Calu3 (cell line): Measurements from ENCODE around the gene RNF44. TPM values are rescaled to one million over a fixed set of nuclear protein-coding genes. Genes with fewer than 3 reads are reported as not detected.
"Not testable (repeated sequence)": the region's sequence is repeated elsewhere in the genome, so short reads cannot be mapped to it uniquely, and the experiment has no call there.

Source experiments
- BruUV-seq: library from RNA; stranded (reverse); fragments of 400-500 nt; replicated peaks from 2 replicates; lab custom pipeline; 2021; lab: Mats Ljungman, UMichigan
- CTCF ChIA-PET: fragments of 300-600 bp; sonication (Branson Sonifier 250); formaldehyde crosslinking; loops from one replicate; lab custom pipeline; 2022; ENCODE audit warnings: antibody characterized with exemption; lab: Charles Lee
- DNase-seq: peaks from one replicate; pipeline ENCODE4 v3.0.0; 2022
- H3K27ac Mint-ChIP-seq: one replicate; pipeline ENCODE4 v1.8.0; 2022; ENCODE audit warnings: mixed read lengths; ENCODE audit not compliant: unreplicated experiment
- H3K27me3 Mint-ChIP-seq: one replicate; pipeline ENCODE4 v1.8.0; 2022; ENCODE audit warnings: mixed read lengths; ENCODE audit not compliant: unreplicated experiment
- H3K36me3 Mint-ChIP-seq: one replicate; pipeline ENCODE4 v1.8.0; 2022; ENCODE audit warnings: mild to moderate bottlenecking, moderate library complexity, mixed read lengths; ENCODE audit not compliant: insufficient read depth, unreplicated experiment
- H3K4me1 Mint-ChIP-seq: one replicate; pipeline ENCODE4 v1.8.0; 2022; ENCODE audit warnings: mild to moderate bottlenecking, low read depth, mixed read lengths; ENCODE audit not compliant: unreplicated experiment
- H3K4me3 Mint-ChIP-seq: one replicate; pipeline ENCODE4 v1.8.0; 2022; ENCODE audit warnings: mild to moderate bottlenecking, low read depth, moderate library complexity, mixed read lengths; ENCODE audit not compliant: unreplicated experiment
- H3K9me3 Mint-ChIP-seq: one replicate; pipeline ENCODE4 v1.8.0; 2022; ENCODE audit warnings: low read depth, mixed read lengths; ENCODE audit not compliant: unreplicated experiment
- CTCF ChIP-seq: fragments of 200-600 bp; IDR thresholded peaks from one replicate; pipeline ENCODE4 v1.8.0; 2022; ENCODE audit warnings: antibody characterized with exemption; ENCODE audit not compliant: unreplicated experiment
- intact Hi-C: fragments of 100-400 bp; cut with micrococcal nuclease; formaldehyde crosslinking; loops from one replicate; pipeline ENCODE4 v1.10.0; 2022; ENCODE audit not compliant: unreplicated experiment
- total RNA-seq: library from RNA; stranded (reverse); gene quantifications from 2 replicates; pipeline ENCODE4 v1.2.3, GENCODE V29; 2022

The RNF44 gene
- total RNA-seq, 1 experiment from 2014 or later = 82.3 TPM

DNA sequence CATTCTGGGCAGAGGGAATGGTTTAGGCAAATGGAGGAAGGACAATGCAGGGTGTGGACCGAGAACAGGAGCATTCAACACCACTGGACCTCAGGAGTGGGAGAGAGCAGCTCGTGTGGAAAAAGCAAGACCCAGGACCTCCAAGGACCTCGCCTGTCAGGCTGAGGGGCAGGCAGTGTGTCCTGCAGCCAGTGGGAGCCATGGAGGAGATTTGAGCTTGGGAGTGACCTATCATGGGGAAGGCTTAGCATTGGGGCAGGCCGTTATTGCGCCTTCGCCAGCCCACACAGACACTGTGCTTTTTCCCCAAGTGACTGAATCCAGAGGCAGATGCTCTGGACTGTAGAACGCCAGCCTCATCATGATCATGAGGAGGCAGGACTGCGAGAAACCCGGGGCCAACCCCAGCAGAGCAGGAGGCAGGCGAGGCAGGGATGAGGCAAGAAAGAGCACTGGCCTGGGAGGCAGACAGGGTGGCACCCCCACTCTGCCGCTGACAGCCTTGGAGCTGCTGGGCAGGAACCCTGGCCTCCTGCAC is 15.2 kb upstream of the RNF44 start:
- peak overlapping the region; percentile 78 for H3K27ac Mint-ChIP-seq

DNA sequence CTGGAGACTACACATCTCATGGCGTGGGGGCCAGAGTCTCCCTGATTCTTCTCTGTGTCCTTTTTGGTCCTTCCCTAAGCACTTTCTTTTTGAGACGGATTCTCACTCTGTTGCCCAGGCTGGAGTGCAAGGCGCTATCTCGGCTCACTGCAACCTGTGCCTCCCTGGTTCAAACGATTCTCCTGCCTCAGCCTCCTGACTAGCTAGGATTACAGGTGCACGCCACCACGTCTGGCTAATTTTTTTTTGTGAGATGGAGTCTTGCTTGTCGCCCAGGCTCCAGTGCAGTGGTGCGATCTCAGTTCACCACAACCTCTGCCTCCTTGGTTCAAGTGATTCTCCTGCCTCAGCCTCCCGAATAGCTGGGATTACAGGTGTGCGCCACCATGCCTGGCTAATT is 13.7 kb upstream of the RNF44 start:
- BruUV-seq, H3K27me3 Mint-ChIP-seq, H3K9me3 Mint-ChIP-seq, CTCF ChIA-PET, intact Hi-C loops, H3K27ac Mint-ChIP-seq, DNase-seq: not testable (repeated sequence)
- peaks cover 65% of the 10 kb centered on the region for H3K4me1 Mint-ChIP-seq
- H3K36me3 Mint-ChIP-seq = peaks cover 34% of the 10 kb centered on the region
- H3K4me3 Mint-ChIP-seq = peak overlapping the region; percentile 68

More for the DNA sequence above, 15.2 kb upstream of the RNF44 start:
- no peak for TF ChIP-seq CTCF
- Mint-ChIP-seq H3K27me3 (no peaks in the 10 kb centered on the region), H3K9me3 (no peaks in the 10 kb centered on the region), H3K36me3 (peaks cover 30% of the 10 kb centered on the region), H3K4me3 (no peak overlapping the region), H3K4me1 (peaks cover 55% of the 10 kb centered on the region)
- no peak for DNase-seq
- intact Hi-C loops = no loop called here
- BruUV-seq = no TSS peak
- CTCF ChIA-PET = no interaction called here

GRCh38 chr5:176550275-176550831 is 13.2 kb upstream of the RNF44 start:
- CTCF ChIA-PET = interaction anchor here (1.8 kb wide), 1 partner anchor 13 kb away, joined by 8 read pairs; the partner anchor contains the start of gene RNF44
- Mint-ChIP-seq H3K4me1 (peaks cover 71% of the 10 kb centered on the region), H3K36me3 (peaks cover 40% of the 10 kb centered on the region), H3K27ac (no peak overlapping the region), H3K27me3 (no peaks in the 10 kb centered on the region), H3K9me3 (no peaks in the 10 kb centered on the region), H3K4me3 (peak overlapping the region; percentile 68)
- TF ChIP-seq CTCF = no peak
- DNase-seq = no peak
- intact Hi-C loops = no loop called here
- no TSS peak for BruUV-seq

- no peak for TF ChIP-seq CTCF
- no peaks in the 10 kb centered on the region for H3K9me3 Mint-ChIP-seq
- H3K27me3 Mint-ChIP-seq = no peaks in the 10 kb centered on the region
- no peak for DNase-seq
- intact Hi-C loops = no loop called here
- H3K4me3 Mint-ChIP-seq = peak overlapping the region; percentile 68
- no peak overlapping the region for H3K27ac Mint-ChIP-seq
- no TSS peak for BruUV-seq
- CTCF ChIA-PET = interaction anchor here (1.1 to 1.8 kb wide), 2 partner anchors 12 to 102 kb away, joined by 3 to 8 read pairs; partner anchors contain the start of gene RNF44
- H3K36me3 Mint-ChIP-seq = peaks cover 45% of the 10 kb centered on the region
- peaks cover 76% of the 10 kb centered on the region for H3K4me1 Mint-ChIP-seq
Measured at GRCh38 chr5:176549871-176550270, 12.7 kb upstream of the RNF44 start.

- CTCF ChIA-PET = interaction anchor here (1.1 to 1.8 kb wide), 2 partner anchors 12 to 102 kb away, joined by 3 to 8 read pairs; partner anchors contain the start of gene RNF44
- Mint-ChIP-seq H3K4me3 (peak within 1 kb of the TSS; percentile 68), H3K36me3 (peaks cover 50% of the 10 kb centered on the region), H3K27ac (peak within 1 kb of the TSS; percentile 89), H3K9me3 (no peaks in the 10 kb centered on the region), H3K4me1 (peaks cover 83% of the 10 kb centered on the region), H3K27me3 (no peaks in the 10 kb centered on the region)
- intact Hi-C loops = no loop called here
- DNase-seq = peak; percentile 67
- no peak for TF ChIP-seq CTCF
- BruUV-seq = no TSS peak
Measured at GRCh38 chr5:176548967-176549444, 11.8 kb upstream of the RNF44 start, which contains the start of gene CDHR2. Gene CDHR2, plus strand, starts transcription at chr5:176549342. Its CDS starts 16,011 bp downstream, at chr5:176565353.
